Liver (tissue), 9 donors: ENCODE data around the gene TMEM141. TPM values are rescaled to one million over a fixed set of nuclear protein-coding genes. Genes with fewer than 3 reads are reported as not detected.

ENCODE experiments used
- DNase-seq: peaks from one replicate; pipeline ENCODE4 v3.0.0-alpha.2; 2017; ENCODE audit warnings: low spot score
- H3K27ac ChIP-seq, 2 donors: one replicate each; pipeline ENCODE4 v1.7.0; 2013; ENCODE audit warnings: inconsistent platforms in 2 of 2, low read length in 2 of 2, control low read depth in 1 of 2, low read depth in 1 of 2, mild to moderate bottlenecking in 1 of 2
- H3K27me3 ChIP-seq, 4 donors: one replicate each; pipeline versions ENCODE4 v1.6.1 to v1.7.0; 2013; ENCODE audit warnings: low read length in 3 of 4, inconsistent platforms in 1 of 4, mild to moderate bottlenecking in 1 of 4, moderate library complexity in 1 of 4; ENCODE audit not compliant: control insufficient read depth in 4 of 4, insufficient read depth in 4 of 4
- H3K36me3 ChIP-seq, 4 donors: one replicate each; pipeline versions ENCODE4 v1.6.1 to v1.7.0; 2013; ENCODE audit warnings: low read length in 3 of 4, mild to moderate bottlenecking in 3 of 4, low read depth in 1 of 4, moderate library complexity in 1 of 4; ENCODE audit not compliant: control insufficient read depth in 4 of 4, insufficient read depth in 3 of 4
- H3K4me1 ChIP-seq, 4 donors: one replicate each; pipeline versions ENCODE4 v1.6.1 to v1.7.0; 2013; ENCODE audit warnings: low read length in 3 of 4, mild to moderate bottlenecking in 3 of 4, moderate library complexity in 1 of 4; ENCODE audit not compliant: control insufficient read depth in 4 of 4, insufficient read depth in 4 of 4
- H3K4me3 ChIP-seq, 3 donors: one replicate each; pipeline versions ENCODE4 v1.6.1 to v1.7.0; 2013; ENCODE audit warnings: low read length in 3 of 3, control low read depth in 1 of 3, low read depth in 1 of 3, mild to moderate bottlenecking in 1 of 3
- H3K9ac ChIP-seq, 2 donors: one replicate each; pipeline ENCODE4 v1.7.0; 2013; ENCODE audit warnings: low read length in 2 of 2, mild to moderate bottlenecking in 2 of 2, moderate library complexity in 2 of 2, control low read depth in 1 of 2, low read depth in 1 of 2
- H3K9me3 ChIP-seq, 4 donors: one replicate each; pipeline versions ENCODE4 v1.6.1 to v1.7.0; 2013; ENCODE audit warnings: low read length in 3 of 4; ENCODE audit not compliant: control insufficient read depth in 4 of 4
- EGR1 ChIP-seq, 2 donors: IDR thresholded peaks; 2 replicates each; pipeline ENCODE4 v1.6.1; 2016 to 2018; ENCODE audit warnings: antibody characterized with exemption in 2 of 2, low read depth in 2 of 2
- FOXA2 ChIP-seq: IDR thresholded peaks from 2 replicates; pipeline ENCODE4 v1.6.1; 2016; ENCODE audit warnings: antibody characterized with exemption
- GABPA ChIP-seq, 2 donors: IDR thresholded peaks in 1 of 2; conservative IDR thresholded peaks in 1 of 2; 2 replicates each; pipeline ENCODE4 v1.6.1; 2016; ENCODE audit warnings: antibody characterized with exemption in 2 of 2, mild to moderate bottlenecking in 1 of 2, moderate library complexity in 1 of 2
- HNF4A ChIP-seq, 2 donors: conservative IDR thresholded peaks; 2 replicates each; pipeline ENCODE4 v1.6.1; 2016; ENCODE audit warnings: antibody characterized with exemption in 2 of 2, mild to moderate bottlenecking in 2 of 2
- JUND ChIP-seq, 2 donors: IDR thresholded peaks; 2 replicates each; pipeline ENCODE4 v1.6.1; 2016; ENCODE audit warnings: antibody characterized with exemption in 2 of 2
- NR2F2 ChIP-seq: IDR thresholded peaks from 2 replicates; pipeline ENCODE4 v1.6.1; 2016; ENCODE audit warnings: antibody characterized with exemption
- RXRA ChIP-seq, 2 donors: IDR thresholded peaks; 2 replicates each; pipeline ENCODE4 v1.6.1; 2017 to 2018; ENCODE audit warnings: antibody characterized with exemption in 2 of 2, mild to moderate bottlenecking in 1 of 2
- SP1 ChIP-seq: IDR thresholded peaks from 2 replicates; pipeline ENCODE4 v1.6.1; 2018; ENCODE audit warnings: antibody characterized with exemption, mild to moderate bottlenecking
- TAF1 ChIP-seq: conservative IDR thresholded peaks from 2 replicates; pipeline ENCODE4 v1.6.1; 2016; ENCODE audit warnings: antibody characterized with exemption, mild to moderate bottlenecking
- YY1 ChIP-seq: IDR thresholded peaks from 2 replicates; pipeline ENCODE4 v1.6.1; 2016; ENCODE audit warnings: antibody characterized with exemption, mild to moderate bottlenecking
- WGBS: extraction: QIAGEN DNeasy Blood & Tissue Kit; methylation state at CpG from one replicate; pipeline ENCODE4 v1.1.7; 2013; 5-methylcytosine and 5-hydroxymethylcytosine counted together
- polyA plus RNA-seq, 2 donors: library from polyadenylated mRNA; stranded (reverse) in 1 of 2; unstranded in 1 of 2; fragments of 200-250 nt in 1 of 2; fragments of >200 nt in 1 of 2; fragmentation: Nextera tagmentation in 1 of 2; extraction: Ambion mirVana in 1 of 2; gene quantifications; one replicate each; pipeline versions ENCODE4 v1.2.1 to v1.2.3, GENCODE V29; 2013 to 2015
- total RNA-seq, 2 donors: library from RNA; depleted of rRNA; stranded (reverse); fragments of >200 nt; gene quantifications; one replicate each; pipeline ENCODE4 v1.2.3, GENCODE V29; 2014
- TF ChIP-seq, protein P1 (sequence below): IDR thresholded peaks from 2 replicates; pipeline ENCODE4 v1.6.1; 2016; ENCODE audit warnings: antibody characterized with exemption, mild to moderate bottlenecking
- TF ChIP-seq, protein P2 (sequence below): IDR thresholded peaks from 2 replicates; pipeline ENCODE4 v1.6.1; 2016; ENCODE audit warnings: antibody characterized with exemption
- TF ChIP-seq, protein P3 (sequence below): IDR thresholded peaks from 2 replicates; pipeline ENCODE4 v1.6.1; 2016; ENCODE audit warnings: antibody characterized with exemption
- TF ChIP-seq, protein P4 (sequence below): fragments of 150-350 bp; IDR thresholded peaks from 2 replicates; pipeline ENCODE4 v1.5.1; 2017; ENCODE audit warnings: improper control_type of control experiment, low read depth, low read length; ENCODE audit not compliant: missing input control
- donor health status: healthy.
- donor health status: healthy.
- donor health status: healthy.
- donor health status: healthy.
- donor health status: healthy.

TMEM141 gene
- total and polyA plus RNA-seq, 4 donors = 32.2 to 74.7 (median 66.2) TPM

DNA sequence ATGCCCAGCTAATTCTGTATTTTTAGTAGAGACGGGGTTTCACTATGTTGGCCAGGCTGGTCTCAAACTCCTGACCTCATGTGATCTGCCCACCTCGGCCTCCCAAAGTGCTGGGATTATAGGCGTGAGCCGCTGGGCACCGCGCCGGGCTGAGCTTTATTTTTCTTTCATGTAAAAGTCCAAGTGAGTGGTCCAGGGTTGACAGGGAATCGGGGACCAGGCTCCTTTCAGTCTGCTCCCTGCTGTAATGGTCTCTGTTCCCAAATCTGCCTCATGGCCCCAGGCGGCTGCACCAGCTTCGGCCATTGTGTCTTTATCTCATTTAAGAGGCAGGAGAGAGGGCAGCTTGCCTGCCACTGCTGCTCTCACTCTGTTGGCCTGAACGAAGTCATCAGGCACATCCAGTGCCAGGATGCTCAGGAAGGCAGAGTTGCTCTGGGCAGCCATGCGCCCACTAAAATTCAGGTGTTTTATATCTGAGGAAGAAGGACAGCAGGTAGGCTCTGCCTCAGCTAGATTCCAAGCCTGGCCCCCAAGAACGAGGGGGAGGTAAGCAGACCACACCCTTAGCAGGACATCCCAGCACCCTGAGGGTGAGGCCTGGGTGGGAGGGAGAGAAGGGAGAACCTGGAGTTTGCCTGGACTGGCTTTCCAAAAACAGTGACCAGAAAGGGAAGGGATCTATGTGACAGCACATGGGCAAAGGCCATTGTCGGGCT is 3.3 kb downstream of the TMEM141 start:
- no peaks in the 10 kb centered on the region for H3K27me3 ChIP-seq
- H3K9me3 ChIP-seq = no peaks in the 10 kb centered on the region
- no peak overlapping the region for H3K4me3 ChIP-seq
- WGBS = 89% methylated on average over 14 of the region's 14 CpGs
- peaks cover 10 to 37% (median 31%) of the 10 kb centered on the region in 4 donors for H3K4me1 ChIP-seq
- H3K27ac ChIP-seq = no peak overlapping the region
- DNase-seq = no peak
- peaks cover 0 to 2% (median under 1%) of the 10 kb centered on the region in 4 donors for H3K36me3 ChIP-seq
- no peak overlapping the region for H3K9ac ChIP-seq
- TF ChIP-seq, protein P1, sequence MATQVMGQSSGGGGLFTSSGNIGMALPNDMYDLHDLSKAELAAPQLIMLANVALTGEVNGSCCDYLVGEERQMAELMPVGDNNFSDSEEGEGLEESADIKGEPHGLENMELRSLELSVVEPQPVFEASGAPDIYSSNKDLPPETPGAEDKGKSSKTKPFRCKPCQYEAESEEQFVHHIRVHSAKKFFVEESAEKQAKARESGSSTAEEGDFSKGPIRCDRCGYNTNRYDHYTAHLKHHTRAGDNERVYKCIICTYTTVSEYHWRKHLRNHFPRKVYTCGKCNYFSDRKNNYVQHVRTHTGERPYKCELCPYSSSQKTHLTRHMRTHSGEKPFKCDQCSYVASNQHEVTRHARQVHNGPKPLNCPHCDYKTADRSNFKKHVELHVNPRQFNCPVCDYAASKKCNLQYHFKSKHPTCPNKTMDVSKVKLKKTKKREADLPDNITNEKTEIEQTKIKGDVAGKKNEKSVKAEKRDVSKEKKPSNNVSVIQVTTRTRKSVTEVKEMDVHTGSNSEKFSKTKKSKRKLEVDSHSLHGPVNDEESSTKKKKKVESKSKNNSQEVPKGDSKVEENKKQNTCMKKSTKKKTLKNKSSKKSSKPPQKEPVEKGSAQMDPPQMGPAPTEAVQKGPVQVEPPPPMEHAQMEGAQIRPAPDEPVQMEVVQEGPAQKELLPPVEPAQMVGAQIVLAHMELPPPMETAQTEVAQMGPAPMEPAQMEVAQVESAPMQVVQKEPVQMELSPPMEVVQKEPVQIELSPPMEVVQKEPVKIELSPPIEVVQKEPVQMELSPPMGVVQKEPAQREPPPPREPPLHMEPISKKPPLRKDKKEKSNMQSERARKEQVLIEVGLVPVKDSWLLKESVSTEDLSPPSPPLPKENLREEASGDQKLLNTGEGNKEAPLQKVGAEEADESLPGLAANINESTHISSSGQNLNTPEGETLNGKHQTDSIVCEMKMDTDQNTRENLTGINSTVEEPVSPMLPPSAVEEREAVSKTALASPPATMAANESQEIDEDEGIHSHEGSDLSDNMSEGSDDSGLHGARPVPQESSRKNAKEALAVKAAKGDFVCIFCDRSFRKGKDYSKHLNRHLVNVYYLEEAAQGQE = no peak
- TF ChIP-seq NR2F2 (no peak), RXRA (IDR thresholded peaks at IDR 0.05) (no peak), HNF4A (conservative IDR thresholded peaks at IDR 0.05) (no peak)

DNA sequence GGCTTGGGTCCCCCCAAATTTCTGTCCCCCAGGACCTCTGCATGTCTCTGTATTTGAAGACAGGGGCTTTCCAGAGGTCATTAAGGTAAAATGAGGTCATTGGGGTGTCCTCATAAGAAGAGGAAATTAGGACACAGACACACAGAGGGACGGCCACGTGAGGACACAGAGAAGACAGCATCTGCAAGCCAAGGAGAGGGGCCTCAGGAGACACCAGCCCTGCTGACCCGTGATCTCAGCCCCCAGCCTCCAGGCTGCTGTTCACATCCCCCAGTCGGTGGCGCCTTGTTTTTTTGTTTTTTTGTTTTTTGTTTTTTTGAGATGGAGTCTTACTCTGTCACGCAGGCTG is 3.8 kb downstream of the TMEM141 start:
- no peak overlapping the region for H3K9ac ChIP-seq
- H3K4me3 ChIP-seq = no peak overlapping the region
- no peak overlapping the region for H3K27ac ChIP-seq
- peaks cover 15 to 40% (median 33%) of the 10 kb centered on the region in 4 donors for H3K4me1 ChIP-seq
- TF ChIP-seq EGR1 (IDR thresholded peaks at IDR 0.05; ENCODE audit: low read depth in 2 of 2) = no peak
- no peak for TF ChIP-seq FOXA2
- no peak for TF ChIP-seq GABPA (IDR thresholded peaks at IDR 0.05 in 1 of 2, conservative IDR thresholded peaks at IDR 0.05 in 1 of 2)
- no peak for TF ChIP-seq SP1
- no peak for TF ChIP-seq HNF4A (conservative IDR thresholded peaks at IDR 0.05)
- TF ChIP-seq, protein P2, sequence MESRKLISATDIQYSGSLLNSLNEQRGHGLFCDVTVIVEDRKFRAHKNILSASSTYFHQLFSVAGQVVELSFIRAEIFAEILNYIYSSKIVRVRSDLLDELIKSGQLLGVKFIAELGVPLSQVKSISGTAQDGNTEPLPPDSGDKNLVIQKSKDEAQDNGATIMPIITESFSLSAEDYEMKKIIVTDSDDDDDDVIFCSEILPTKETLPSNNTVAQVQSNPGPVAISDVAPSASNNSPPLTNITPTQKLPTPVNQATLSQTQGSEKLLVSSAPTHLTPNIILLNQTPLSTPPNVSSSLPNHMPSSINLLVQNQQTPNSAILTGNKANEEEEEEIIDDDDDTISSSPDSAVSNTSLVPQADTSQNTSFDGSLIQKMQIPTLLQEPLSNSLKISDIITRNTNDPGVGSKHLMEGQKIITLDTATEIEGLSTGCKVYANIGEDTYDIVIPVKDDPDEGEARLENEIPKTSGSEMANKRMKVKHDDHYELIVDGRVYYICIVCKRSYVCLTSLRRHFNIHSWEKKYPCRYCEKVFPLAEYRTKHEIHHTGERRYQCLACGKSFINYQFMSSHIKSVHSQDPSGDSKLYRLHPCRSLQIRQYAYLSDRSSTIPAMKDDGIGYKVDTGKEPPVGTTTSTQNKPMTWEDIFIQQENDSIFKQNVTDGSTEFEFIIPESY = no peak
- TF ChIP-seq, protein P3, sequence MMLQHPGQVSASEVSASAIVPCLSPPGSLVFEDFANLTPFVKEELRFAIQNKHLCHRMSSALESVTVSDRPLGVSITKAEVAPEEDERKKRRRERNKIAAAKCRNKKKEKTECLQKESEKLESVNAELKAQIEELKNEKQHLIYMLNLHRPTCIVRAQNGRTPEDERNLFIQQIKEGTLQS = no peak
- no peak for TF ChIP-seq YY1
- TF ChIP-seq, protein P4, sequence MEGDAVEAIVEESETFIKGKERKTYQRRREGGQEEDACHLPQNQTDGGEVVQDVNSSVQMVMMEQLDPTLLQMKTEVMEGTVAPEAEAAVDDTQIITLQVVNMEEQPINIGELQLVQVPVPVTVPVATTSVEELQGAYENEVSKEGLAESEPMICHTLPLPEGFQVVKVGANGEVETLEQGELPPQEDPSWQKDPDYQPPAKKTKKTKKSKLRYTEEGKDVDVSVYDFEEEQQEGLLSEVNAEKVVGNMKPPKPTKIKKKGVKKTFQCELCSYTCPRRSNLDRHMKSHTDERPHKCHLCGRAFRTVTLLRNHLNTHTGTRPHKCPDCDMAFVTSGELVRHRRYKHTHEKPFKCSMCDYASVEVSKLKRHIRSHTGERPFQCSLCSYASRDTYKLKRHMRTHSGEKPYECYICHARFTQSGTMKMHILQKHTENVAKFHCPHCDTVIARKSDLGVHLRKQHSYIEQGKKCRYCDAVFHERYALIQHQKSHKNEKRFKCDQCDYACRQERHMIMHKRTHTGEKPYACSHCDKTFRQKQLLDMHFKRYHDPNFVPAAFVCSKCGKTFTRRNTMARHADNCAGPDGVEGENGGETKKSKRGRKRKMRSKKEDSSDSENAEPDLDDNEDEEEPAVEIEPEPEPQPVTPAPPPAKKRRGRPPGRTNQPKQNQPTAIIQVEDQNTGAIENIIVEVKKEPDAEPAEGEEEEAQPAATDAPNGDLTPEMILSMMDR = no peak
- no peak for TF ChIP-seq TAF1
- TF ChIP-seq JUND (IDR thresholded peaks at IDR 0.05) = no peak
- peaks cover 0 to 2% (median under 1%) of the 10 kb centered on the region in 4 donors for H3K36me3 ChIP-seq
- no peaks in the 10 kb centered on the region for H3K27me3 ChIP-seq
- no peak for DNase-seq
- no peaks in the 10 kb centered on the region for H3K9me3 ChIP-seq
- 64% methylated on average over 6 of the region's 6 CpGs for WGBS
